Ishikawa (cell line): ENCODE data around the gene UBL3.

Source experiments
- CEBPB ChIP-seq: IDR thresholded peaks from 2 replicates; pipeline ENCODE4 v1.6.1; 2012
- CREB1 ChIP-seq: IDR thresholded peaks from 2 replicates; pipeline ENCODE4 v1.6.1; 2012; ENCODE audit warnings: low read depth
- EGR1 ChIP-seq: IDR thresholded peaks from 2 replicates; pipeline ENCODE4 v1.6.1; 2012
- EP300 ChIP-seq: IDR thresholded peaks from 2 replicates; pipeline ENCODE4 v1.6.1; 2012; ENCODE audit warnings: borderline replicate concordance
- FOXM1 ChIP-seq: IDR thresholded peaks from 2 replicates; pipeline ENCODE4 v1.6.1; 2012; ENCODE audit warnings: low read depth, borderline replicate concordance
- NFIC ChIP-seq: IDR thresholded peaks from 2 replicates; pipeline ENCODE4 v1.6.1; 2012
- RAD21 ChIP-seq: IDR thresholded peaks from 2 replicates; pipeline ENCODE4 v1.6.1; 2012; ENCODE audit warnings: low read depth
- REST ChIP-seq: IDR thresholded peaks from 2 replicates; pipeline ENCODE4 v1.6.1; 2012; ENCODE audit warnings: low read depth, mild to moderate bottlenecking
- TAF1 ChIP-seq: IDR thresholded peaks from 2 replicates; pipeline ENCODE4 v1.6.1; 2012; ENCODE audit warnings: low read depth, mild to moderate bottlenecking
- TCF12 ChIP-seq: IDR thresholded peaks from 2 replicates; pipeline ENCODE4 v1.6.1; 2012; ENCODE audit warnings: low read depth
- TEAD4 ChIP-seq: IDR thresholded peaks from 2 replicates; pipeline ENCODE4 v1.6.1; 2012
- USF1 ChIP-seq: IDR thresholded peaks from 2 replicates; pipeline ENCODE4 v1.6.1; 2012
- YY1 ChIP-seq: IDR thresholded peaks from 2 replicates; pipeline ENCODE4 v1.6.1; 2012; ENCODE audit warnings: low read depth
- ZBTB7A ChIP-seq: IDR thresholded peaks from 2 replicates; pipeline ENCODE4 v1.6.1; 2012; ENCODE audit warnings: low read depth
- TF ChIP-seq, protein P1 (sequence below): IDR thresholded peaks from 2 replicates; pipeline ENCODE4 v1.6.1; 2012

UBL3 gene

DNA sequence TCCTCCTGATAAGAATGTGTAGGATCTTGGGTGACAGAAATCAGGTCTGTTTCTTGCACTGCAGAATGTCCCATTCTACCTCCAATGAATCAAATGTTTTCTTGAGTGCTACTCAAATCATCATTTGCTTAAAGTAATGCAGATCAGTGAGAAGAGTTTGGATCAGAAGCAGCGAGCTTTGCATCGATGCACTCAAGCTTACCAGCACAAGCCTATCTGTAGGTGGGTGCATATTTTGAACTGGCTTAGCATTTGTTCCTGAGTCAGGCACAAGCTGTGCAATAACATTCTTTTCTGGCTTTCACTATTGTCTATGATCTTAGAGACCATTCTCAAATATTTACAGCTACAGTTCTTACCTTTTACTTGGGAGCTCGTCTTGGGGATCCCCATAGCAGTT lies 109.5 kb downstream of the UBL3 start:
- no peak for TF ChIP-seq EP300
- no peak for TF ChIP-seq TAF1
- no peak for TF ChIP-seq REST
- TF ChIP-seq CREB1 = no peak
- no peak for TF ChIP-seq EGR1
- TF ChIP-seq USF1 = no peak
- no peak for TF ChIP-seq FOXM1
- no peak for TF ChIP-seq ZBTB7A
- TF ChIP-seq TCF12 = no peak
- no peak for TF ChIP-seq TEAD4
- TF ChIP-seq NFIC = no peak
- no peak for TF ChIP-seq CEBPB
- TF ChIP-seq RAD21 = no peak
- TF ChIP-seq, protein P1, sequence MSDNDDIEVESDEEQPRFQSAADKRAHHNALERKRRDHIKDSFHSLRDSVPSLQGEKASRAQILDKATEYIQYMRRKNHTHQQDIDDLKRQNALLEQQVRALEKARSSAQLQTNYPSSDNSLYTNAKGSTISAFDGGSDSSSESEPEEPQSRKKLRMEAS = no peak
- TF ChIP-seq YY1 = no peak

- no peak for TF ChIP-seq FOXM1
- no peak for TF ChIP-seq USF1
Measured at GRCh38 chr13:29737061-29737460, 113.4 kb downstream of the UBL3 start.

- TF ChIP-seq CEBPB (no peak), TEAD4 (no peak), FOXM1 (no peak), EP300 (no peak), TCF12 (no peak), ZBTB7A (no peak), EGR1 (no peak), CREB1 (no peak), USF1 (no peak), REST (no peak), TAF1 (no peak), RAD21 (no peak), YY1 (no peak), NFIC (no peak)
- TF ChIP-seq, protein P1 = no peak
Measured at GRCh38 chr13:29733147-29733611, 117.2 kb downstream of the UBL3 start.

DNA sequence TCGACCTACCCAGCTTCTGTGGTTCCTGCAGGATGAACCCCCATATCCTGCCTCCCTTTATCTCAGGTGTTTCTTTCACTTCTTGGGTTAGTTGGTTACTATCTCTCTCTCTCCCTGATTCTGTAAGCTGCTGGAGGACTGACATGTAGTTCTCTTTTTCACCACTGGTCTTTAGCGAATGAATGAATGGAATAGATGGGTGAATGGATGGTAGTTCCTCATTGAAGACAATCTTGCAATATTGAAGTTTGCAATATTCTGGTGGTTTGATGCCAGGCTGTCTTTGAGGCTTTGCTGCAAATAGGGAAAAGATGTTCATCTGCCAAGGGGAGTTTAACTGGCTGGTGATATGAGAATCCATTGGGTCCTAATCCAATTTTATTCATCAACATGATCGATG lies 120.2 kb downstream of the UBL3 start:
- TF ChIP-seq REST (no peak), EP300 (no peak), YY1 (no peak), NFIC (no peak), CEBPB (no peak), RAD21 (no peak), CREB1 (no peak)
- TF ChIP-seq, protein P1 = no peak
